T1000 (cell line): ENCODE results near the gene CST5.
"Not testable (repeated sequence)": the region's sequence is repeated elsewhere in the genome, so short reads cannot be mapped to it uniquely, and the experiment has no call there.

Experiments
- DNase-seq: peaks from one replicate; lab custom pipeline; 2025; ENCODE audit warnings: mixed read lengths; lab: John Stamatoyannopoulos, UW

The CST5 gene

GRCh38 chr20:23841693-23842092 is 37.9 kb downstream of the CST5 start:
- DNase-seq, result no peak

- DNase-seq, result no peak
Measured at GRCh38 chr20:23835716-23836115, 43.8 kb downstream of the CST5 start.

GRCh38 chr20:23832775-23833513 is 46.6 kb downstream of the CST5 start:
- no peak for DNase-seq

- not testable (repeated sequence) for DNase-seq
Measured at GRCh38 chr20:23831961-23832360, 47.6 kb downstream of the CST5 start.

- no peak for DNase-seq
Measured at GRCh38 chr20:23826541-23827021, 53.0 kb downstream of the CST5 start, which contains the start of gene CST2. TSS of gene CST2 (minus strand) at chr20:23826729. CDS start at chr20:23826660, 69 bp downstream.
